GM19240 (cell line): ENCODE results near the gene CUX1.
A peak's percentile ranks its signal among the peaks of the same experiment; 100 is the strongest.

Experiments
- DNase-seq: peaks from one replicate; pipeline ENCODE4 v3.0.0; 2011; ENCODE audit warnings: low spot score; ENCODE audit not compliant: insufficient read length

The CUX1 gene

DNA sequence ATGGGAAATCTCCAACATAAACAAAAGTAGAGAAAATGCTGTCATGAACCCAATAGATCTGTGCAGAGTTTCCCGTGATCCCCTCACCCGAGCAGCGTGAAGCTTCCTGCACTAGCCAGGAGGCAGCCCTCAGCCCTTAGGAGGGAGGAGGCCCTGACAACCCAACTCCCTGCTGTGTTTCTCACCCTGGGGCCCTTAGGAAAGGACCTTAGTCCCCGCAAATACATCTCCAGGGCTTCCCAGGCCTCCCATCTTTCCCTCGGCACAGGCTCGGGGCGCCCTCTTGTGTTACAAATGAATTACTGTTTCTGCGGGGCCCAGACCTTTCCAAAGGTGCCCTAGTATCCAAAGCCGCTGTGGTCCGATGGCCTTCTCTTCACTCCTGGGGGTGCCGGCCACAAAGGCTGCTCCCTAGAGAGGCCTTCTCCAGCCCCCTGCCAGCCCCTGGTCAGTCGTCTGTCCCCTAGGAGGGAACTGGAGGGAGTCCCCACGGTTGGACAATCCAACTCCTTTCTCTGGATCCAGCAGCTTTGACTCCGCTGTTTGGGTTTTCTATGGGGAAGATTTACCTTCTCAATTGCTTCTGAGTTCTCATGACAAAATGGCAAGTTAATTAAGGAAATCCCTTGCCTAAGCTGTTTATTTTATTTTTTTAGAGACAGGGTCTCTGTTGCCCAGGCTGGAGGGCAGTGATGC is 419.3 kb downstream of the CUX1 start:
- peak; percentile 79 for DNase-seq

GRCh38 chr7:102239206-102239820 is 421.9 kb downstream of the CUX1 start:
- DNase-seq = no peak

GRCh38 chr7:102241431-102241830 is 424.0 kb downstream of the CUX1 start:
- no peak for DNase-seq

GRCh38 chr7:102244601-102245000 is 427.2 kb downstream of the CUX1 start:
- no peak for DNase-seq

DNA sequence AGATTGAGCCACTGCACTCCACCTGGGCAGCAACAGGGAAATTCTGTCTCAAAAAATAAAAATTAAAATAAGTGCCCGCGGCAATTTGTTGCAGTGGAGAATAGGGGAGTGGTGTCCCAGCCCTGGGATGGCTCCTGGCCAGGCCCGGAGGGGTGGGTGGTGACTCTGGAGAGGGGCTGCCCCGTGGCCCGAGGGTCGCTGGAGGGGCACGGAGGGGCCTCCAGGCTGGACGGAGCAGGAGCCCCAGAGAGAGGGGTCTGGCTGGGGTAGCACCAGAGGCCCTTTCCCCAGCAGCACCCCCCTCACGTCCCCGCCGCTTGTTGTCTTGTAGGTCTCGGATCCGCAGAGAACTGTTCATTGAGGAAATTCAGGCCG is 430.6 kb downstream of the CUX1 start:
- no peak for DNase-seq

DNA sequence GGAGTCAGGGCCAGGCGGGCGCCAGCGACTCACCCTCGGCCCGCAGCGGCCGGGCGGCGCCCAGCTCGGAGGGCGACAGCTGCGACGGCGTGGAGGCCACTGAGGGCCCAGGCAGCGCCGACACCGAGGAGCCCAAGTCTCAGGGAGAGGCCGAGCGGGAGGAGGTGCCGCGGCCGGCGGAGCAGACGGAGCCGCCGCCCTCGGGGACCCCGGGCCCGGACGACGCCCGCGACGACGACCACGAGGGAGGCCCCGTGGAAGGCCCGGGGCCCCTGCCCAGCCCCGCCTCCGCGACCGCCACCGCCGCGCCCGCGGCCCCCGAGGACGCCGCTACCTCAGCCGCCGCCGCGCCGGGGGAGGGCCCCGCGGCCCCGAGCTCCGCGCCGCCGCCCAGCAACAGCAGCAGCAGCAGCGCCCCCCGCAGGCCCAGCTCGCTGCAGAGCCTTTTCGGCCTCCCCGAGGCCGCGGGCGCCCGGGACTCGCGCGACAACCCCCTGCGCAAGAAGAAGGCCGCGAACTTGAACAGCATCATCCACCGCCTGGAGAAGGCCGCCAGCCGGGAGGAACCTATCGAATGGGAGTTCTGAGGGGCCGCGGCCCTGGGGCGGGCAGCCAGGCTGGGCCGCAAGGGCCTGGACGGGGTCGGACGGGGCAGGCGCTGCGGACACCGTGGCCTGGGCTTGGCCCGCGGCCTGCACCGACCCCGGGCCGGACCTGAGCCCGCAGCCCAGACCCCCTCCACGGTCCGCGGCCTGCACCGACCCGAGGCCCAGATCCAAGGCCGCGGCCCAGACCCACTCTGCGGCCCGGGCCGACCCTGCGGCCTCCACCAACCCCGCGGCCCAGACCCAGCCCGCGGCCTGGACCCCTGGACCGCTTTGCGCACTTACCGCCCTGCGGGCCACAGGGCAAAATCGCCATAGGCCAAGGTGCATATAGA is 431.3 kb downstream of the CUX1 start:
- DNase-seq = no peak

DNA sequence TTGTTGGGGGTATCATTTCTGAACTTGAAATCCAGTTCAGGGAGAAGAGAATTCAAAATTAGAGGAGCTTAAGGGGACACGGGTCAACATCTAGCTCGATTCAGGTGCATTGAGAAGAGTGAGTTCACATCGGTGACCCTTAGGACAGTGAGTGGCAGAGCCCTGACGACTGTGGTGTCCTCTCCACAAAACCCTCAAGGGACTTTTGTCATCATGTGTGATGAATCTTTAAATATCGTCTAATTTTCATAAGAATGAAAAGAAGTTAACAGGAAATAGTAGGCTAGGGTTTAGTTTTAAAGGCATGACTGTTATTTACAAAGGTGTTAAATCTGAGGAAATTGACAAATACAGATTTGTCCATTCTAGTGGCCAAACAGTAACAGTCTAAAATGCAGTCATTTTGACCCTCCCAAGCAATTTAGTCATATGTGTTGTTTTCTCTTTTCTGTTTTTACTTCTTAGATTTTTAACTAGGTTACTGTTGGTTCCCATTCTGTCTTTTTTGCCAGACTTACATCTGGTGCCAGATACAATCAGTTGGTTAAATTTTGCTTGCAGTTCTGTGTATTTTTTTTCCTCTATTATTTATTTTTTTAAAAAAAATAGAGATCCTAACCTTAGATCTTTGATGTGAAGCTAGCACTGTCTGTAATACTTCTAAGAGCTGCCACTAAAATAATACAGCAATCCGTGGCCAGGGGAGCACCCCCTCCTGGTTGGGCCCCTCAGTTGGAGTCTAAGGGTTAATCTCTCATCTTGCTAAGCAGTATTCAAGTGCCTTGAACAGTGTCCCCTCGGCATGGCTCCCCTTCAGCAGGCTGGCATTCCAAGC is 434.3 kb downstream of the CUX1 start:
- no peak for DNase-seq

DNA sequence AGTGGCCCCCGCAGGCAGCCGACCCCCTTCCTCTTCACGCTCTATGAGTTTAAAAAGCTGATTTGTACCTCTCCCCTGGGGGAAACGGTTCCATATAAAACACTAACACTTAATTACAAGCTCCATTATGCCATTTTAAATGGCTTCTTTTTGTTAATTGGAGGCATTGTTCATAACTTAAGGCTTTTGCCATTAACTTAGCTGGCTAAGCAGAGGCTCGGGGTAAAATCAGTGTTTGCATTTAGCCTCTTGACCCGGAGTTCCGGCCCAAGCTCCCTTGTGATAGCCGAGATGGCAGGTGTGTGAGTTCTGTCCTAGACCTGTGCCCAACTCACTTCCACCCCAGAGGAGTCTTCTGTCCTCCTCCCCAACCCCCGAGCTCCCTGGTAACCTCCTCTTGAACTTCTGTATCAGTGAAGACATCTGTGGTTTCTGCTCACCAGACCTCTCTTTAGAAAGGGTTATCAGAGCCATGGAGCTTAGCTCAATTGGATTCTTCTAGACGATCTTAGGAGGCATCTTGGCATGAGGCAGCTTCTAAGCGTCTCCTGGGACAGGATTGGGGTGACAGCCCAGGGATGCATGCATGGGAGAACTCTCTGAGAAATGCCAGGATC is 435.0 kb downstream of the CUX1 start:
- no peak for DNase-seq

GRCh38 chr7:102253066-102253972 is 435.9 kb downstream of the CUX1 start:
- no peak for DNase-seq

- no peak for DNase-seq
These were observed 436.5 kb downstream of the CUX1 start for GRCh38 chr7:102253973-102254370.

- DNase-seq = no peak
These were observed 437.1 kb downstream of the CUX1 start for GRCh38 chr7:102254521-102254920.

GRCh38 chr7:102255501-102255900 is 438.1 kb downstream of the CUX1 start:
- DNase-seq = no peak

DNA sequence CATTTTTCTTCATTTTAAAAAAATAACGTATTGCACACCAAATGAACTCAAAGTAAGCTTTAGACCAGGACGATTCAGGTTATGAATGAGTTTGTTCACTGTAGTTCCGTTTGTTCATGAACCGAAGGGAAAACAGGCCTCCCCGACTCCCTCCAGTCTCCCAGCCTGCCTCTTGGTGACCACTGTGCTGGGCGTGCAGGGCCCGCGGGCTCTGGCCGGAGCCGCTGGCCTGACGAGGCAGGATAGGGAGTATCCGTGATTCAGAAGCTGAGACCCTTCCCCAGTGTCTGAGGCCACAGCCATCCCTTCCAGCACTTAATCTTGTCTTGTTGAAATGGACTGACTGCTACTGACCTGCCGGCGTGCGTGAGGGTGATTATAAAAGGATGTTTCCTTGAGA is 438.5 kb downstream of the CUX1 start:
- DNase-seq = no peak

DNA sequence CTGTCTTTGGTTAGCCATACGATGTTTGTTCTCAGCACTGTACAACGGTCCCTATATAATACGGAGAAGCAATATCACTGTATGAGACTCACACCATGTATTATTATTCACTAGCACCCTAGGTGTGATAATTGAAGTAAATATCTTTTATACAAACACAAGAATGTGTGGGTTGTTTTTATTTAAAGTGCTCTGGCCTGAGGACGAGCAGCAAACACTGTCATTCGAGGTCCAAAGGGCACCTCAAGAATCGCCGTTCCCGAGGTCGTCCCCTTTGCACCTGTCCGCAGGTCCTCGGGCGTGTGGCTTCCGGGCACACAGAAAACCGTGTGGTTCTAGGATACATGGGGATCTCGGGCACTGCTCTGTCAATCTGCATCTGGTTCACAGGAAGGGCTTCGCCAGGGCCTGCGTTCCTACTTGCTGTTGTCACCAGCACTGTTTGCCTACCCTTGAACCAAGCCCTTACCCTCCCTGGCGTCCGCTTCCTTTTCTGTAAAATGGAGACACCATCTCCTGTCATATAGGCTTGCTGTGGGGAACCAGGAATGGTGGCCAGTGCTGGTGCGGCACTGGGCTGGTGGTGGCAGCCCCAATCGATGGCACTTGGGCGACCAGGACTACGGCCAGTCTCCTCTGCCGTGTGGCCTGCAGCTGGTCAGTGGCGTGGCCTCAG is 440.8 kb downstream of the CUX1 start:
- no peak for DNase-seq

DNA sequence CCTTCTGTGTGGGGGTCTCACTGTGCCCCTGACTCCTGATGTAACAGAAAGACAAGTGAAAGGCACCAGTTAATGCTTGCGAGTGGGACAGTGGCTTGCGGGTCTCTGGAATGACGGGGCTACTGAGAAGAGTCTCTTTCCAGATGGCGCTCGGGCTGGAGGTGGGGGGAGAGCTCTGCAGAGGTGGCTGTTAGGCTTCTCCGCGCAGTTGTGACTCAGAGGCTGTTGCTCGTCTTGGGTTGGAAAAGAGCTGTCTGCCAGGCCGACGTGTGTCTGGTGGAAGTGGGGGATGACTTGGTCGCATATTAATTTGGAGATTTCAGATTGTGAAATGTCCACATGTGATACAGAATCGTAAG is 441.3 kb downstream of the CUX1 start:
- DNase-seq = no peak

GRCh38 chr7:102260856-102261255 is 443.4 kb downstream of the CUX1 start:
- DNase-seq = no peak

- no peak for DNase-seq
These were observed 444.0 kb downstream of the CUX1 start for GRCh38 chr7:102261451-102261850.

GRCh38 chr7:102262546-102262945 is 445.1 kb downstream of the CUX1 start:
- no peak for DNase-seq

GRCh38 chr7:102264367-102264891 is 447.0 kb downstream of the CUX1 start:
- no peak for DNase-seq
